CD4-positive, alpha-beta T cell treated with Interleukin-10 for 1 hour (primary cell): Measurements from ENCODE around the gene KCNT2.

Experiments used
- DNase-seq: peaks from one replicate; pipeline ENCODE4 v3.0.0-alpha.2; 2020

KCNT2 gene

GRCh38 chr1:196442366-196442765 lies 165.9 kb downstream of the KCNT2 start:
- DNase-seq: no peak

- DNase-seq: no peak
These were observed 167.5 kb downstream of the KCNT2 start for GRCh38 chr1:196440711-196441110.

- no peak for DNase-seq
These were observed 169.9 kb downstream of the KCNT2 start for GRCh38 chr1:196438329-196438728.

GRCh38 chr1:196437671-196438070 lies 170.6 kb downstream of the KCNT2 start:
- DNase-seq: no peak

GRCh38 chr1:196433000-196433399 lies 175.2 kb downstream of the KCNT2 start:
- no peak for DNase-seq

GRCh38 chr1:196427976-196428734 lies 180.1 kb downstream of the KCNT2 start:
- DNase-seq: no peak

GRCh38 chr1:196425513-196425912 lies 182.7 kb downstream of the KCNT2 start:
- no peak for DNase-seq

GRCh38 chr1:196423612-196424011 lies 184.6 kb downstream of the KCNT2 start:
- DNase-seq: no peak

GRCh38 chr1:196418772-196419171 lies 189.5 kb downstream of the KCNT2 start:
- no peak for DNase-seq

GRCh38 chr1:196415978-196416377 lies 192.3 kb downstream of the KCNT2 start:
- DNase-seq: no peak

- no peak for DNase-seq
These were observed 195.9 kb downstream of the KCNT2 start for GRCh38 chr1:196412326-196412725.

- DNase-seq: no peak
These were observed 197.5 kb downstream of the KCNT2 start for GRCh38 chr1:196410768-196411167.

GRCh38 chr1:196409586-196409985 lies 198.7 kb downstream of the KCNT2 start:
- no peak for DNase-seq

- no peak for DNase-seq
These were observed 200.7 kb downstream of the KCNT2 start for GRCh38 chr1:196407358-196408051.

- no peak for DNase-seq
These were observed 202.4 kb downstream of the KCNT2 start for GRCh38 chr1:196405839-196406238.

- no peak for DNase-seq
These were observed 204.2 kb downstream of the KCNT2 start for GRCh38 chr1:196403803-196404690.

GRCh38 chr1:196401891-196402290 lies 206.3 kb downstream of the KCNT2 start:
- DNase-seq: no peak

GRCh38 chr1:196401452-196401833 lies 206.8 kb downstream of the KCNT2 start:
- no peak for DNase-seq

- no peak for DNase-seq
These were observed 207.5 kb downstream of the KCNT2 start for GRCh38 chr1:196400478-196401451.

GRCh38 chr1:196399713-196400112 lies 208.5 kb downstream of the KCNT2 start:
- DNase-seq: no peak

- DNase-seq: no peak
These were observed 214.5 kb downstream of the KCNT2 start for GRCh38 chr1:196393742-196394141.

- DNase-seq: no peak
These were observed 215.0 kb downstream of the KCNT2 start for GRCh38 chr1:196393282-196393681.
